DMS79 treated with DMSO at 0.1 percent for 48 hours (cell line): ENCODE data around the gene MRPL36.
"Not testable (repeated sequence)": the region's sequence is repeated elsewhere in the genome, so short reads cannot be mapped to it uniquely, and the experiment has no call there.

Experiments
- DNase-seq: peaks from one replicate; lab custom pipeline; 2025; lab: John Stamatoyannopoulos, UW

The MRPL36 gene

GRCh38 chr5:1799602-1800471, at the start of gene MRPL36:
Gene MRPL36, minus strand, starts transcription at chr5:1799837. Its CDS starts 902 bp downstream, at chr5:1798935.
- peak; percentile 55 for DNase-seq

- no peak for DNase-seq
Measured at GRCh38 chr5:1847611-1848010, 48.0 kb upstream of the MRPL36 start.

- DNase-seq = no peak
Measured at GRCh38 chr5:1847056-1847455, 47.4 kb upstream of the MRPL36 start.

GRCh38 chr5:1846583-1846982, 46.9 kb upstream of the MRPL36 start:
- no peak for DNase-seq

GRCh38 chr5:1845696-1846095, 46.1 kb upstream of the MRPL36 start:
- no peak for DNase-seq

- no peak for DNase-seq
Measured at GRCh38 chr5:1844708-1845436, 45.2 kb upstream of the MRPL36 start.

GRCh38 chr5:1843761-1844160, 44.1 kb upstream of the MRPL36 start:
- DNase-seq = not testable (repeated sequence)

GRCh38 chr5:1842004-1842819, 42.6 kb upstream of the MRPL36 start:
- DNase-seq = no peak

- DNase-seq = no peak
Measured at GRCh38 chr5:1840741-1841521, 41.3 kb upstream of the MRPL36 start.

- DNase-seq = no peak
Measured at GRCh38 chr5:1840071-1840547, 40.5 kb upstream of the MRPL36 start.

- no peak for DNase-seq
Measured at GRCh38 chr5:1838013-1838412, 38.4 kb upstream of the MRPL36 start.

GRCh38 chr5:1836891-1837880, 37.5 kb upstream of the MRPL36 start:
- DNase-seq = no peak

GRCh38 chr5:1836176-1836890, 36.7 kb upstream of the MRPL36 start:
- DNase-seq = no peak

- DNase-seq = no peak
Measured at GRCh38 chr5:1835431-1835830, 35.8 kb upstream of the MRPL36 start.

GRCh38 chr5:1834721-1835429, 35.2 kb upstream of the MRPL36 start:
- no peak for DNase-seq

- no peak for DNase-seq
Measured at GRCh38 chr5:1834022-1834551, 34.5 kb upstream of the MRPL36 start.

- no peak for DNase-seq
Measured at GRCh38 chr5:1833264-1834021, 33.8 kb upstream of the MRPL36 start.
